HG03457 (cell line): ENCODE data around the gene CLTCL1.
"Not testable (repeated sequence)": the region's sequence is repeated elsewhere in the genome, so short reads cannot be mapped to it uniquely, and the experiment has no call there.

ENCODE experiments used
- ATAC-seq: cut with Tn5 transposase; IDR thresholded peaks from one replicate; pipeline ENCODE4 v1.9.1; 2021; ENCODE audit warnings: moderate number of reproducible peaks; ENCODE audit not compliant: unreplicated experiment

The CLTCL1 gene

DNA sequence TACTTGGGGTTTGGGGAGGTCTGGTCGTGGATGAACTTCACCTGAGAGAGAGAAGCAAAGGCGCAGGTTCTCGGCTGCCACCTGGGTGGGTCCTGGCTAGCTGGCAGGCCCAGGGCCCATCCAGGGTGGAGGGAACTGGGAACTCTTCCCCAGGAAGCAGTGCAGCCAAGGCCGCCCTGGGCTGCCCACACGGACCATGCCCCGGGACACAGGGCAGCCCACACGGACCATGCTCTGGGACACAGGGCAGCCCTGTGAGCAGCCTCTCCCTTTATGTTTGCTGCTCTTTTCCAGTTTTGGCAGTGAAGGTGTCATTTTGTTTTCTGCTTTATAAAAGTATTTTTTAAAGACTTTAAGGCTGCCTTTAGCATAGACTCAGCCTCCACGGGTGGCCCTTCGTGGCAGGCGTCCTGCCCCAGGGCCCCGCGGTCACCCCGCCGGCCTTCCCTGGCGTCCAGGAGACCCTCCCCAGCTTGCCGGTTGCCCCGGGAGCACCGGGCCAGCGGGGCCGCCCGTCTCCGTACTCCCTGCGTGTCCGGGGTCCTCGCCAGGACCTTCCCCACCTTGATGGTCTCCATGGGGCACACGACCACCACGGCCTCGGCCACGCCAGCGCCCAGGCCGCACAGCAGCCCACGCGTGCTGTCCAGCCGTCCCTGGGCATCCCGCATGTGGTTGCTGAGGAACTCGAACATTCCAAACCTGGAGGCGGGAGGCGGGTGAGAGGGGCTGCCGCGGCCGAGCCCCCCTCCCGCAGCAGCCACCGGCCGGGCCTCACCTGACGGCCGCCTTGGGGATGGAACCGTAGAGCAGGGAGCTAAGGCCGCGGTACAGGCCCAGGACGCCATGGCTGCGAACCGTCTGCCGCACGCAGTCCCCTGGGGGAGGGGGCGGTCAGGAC, 114.1 kb downstream of the CLTCL1 start:
- no peak for ATAC-seq

DNA sequence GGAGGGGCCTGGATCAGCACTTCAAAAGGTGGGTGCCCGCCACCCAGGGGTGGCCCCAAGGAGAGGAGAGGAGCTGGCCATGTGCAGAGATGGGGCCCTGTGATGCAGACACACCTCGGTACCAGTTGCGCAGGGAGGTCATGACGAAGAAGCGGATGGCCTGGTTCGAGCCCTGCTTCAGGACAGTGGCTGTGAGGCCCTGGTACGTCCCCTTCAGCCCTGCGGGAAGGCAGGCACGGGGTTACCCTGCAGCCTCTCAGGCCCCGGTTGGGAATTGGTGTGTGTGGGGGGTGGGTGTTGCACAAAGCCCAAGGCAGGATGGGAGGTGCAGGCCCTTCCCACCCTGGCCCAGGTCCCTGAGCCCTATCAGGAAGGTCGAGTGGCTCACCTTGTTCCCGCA, 114.8 kb downstream of the CLTCL1 start:
- ATAC-seq: no peak

DNA sequence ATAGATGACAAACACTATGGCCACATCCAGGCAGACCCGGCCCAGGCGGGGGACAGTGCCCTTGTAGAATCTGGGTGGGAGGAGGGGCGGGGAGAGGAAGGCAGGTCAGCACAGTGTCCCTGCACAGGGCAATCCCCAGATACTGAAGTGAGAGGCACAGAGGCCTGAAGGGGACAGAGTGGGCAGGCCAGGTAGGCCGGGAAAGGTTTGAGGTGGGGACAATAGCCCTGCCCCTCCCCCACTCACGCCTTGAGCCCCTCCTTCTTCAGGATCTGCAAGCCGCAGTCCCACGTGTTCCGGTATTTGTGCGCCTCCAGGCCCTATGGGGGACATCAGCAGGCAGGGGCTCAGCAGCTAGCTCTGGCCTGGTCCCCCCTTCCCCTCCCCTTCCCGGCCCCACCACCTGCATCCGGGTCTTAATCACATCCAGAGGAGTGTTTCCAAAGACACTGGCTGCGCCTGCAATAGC, 115.3 kb downstream of the CLTCL1 start:
- ATAC-seq: no peak

DNA sequence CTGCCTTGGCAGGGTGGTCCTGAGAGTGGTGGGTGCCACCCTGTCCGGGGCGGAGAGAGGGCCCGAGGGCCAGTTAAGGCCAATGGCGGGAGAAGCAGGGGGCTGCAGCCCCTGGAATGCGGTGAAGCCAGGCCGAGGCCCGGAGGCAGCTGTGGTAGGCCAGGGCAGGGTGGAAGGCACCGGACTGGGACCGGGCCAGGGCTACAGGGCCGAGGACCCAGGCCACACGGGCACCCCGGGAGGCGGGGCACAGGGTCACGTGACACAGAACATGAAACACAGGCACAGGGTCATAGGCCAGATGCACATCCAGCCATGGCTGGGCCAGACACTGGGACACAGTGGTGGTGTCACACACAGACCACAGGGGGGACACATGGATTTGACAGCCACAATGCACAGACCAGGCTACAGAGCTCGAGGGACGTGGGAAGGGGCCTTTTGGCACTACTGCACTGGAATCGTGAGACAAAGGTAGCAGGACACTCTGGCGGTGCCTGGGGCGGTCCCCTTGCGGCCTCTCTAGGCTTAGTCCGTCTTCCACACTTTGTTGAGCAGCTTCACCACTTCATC, 115.8 kb downstream of the CLTCL1 start:
- ATAC-seq: no peak

DNA sequence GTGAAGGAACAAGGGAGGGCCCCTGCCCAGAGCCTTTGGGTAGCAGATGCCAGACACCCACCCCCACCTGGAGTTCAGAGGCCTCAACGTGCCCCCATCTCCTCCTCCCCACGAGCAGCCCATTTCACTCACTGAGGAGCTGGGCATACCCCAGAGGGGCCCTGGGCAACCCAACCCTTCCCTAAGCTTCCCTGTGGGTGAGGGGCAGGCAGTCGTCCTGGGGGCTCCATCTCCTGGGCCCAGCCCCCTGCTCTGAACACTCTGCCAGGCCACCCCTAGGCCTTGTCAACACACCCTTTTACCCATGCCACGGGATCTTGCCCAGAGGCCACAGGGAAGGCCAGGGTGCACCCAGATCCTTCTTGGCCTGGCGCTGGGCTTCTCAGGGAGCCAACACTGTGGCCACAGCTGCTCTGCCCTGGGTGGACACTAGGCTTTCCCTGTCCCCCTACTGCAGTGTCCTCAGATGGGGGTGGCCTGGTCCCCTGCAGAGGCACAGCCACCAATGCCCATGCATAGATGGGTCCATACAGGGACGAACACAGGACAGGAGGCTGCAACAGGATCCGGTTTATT, 116.4 kb downstream of the CLTCL1 start:
- no peak for ATAC-seq

DNA sequence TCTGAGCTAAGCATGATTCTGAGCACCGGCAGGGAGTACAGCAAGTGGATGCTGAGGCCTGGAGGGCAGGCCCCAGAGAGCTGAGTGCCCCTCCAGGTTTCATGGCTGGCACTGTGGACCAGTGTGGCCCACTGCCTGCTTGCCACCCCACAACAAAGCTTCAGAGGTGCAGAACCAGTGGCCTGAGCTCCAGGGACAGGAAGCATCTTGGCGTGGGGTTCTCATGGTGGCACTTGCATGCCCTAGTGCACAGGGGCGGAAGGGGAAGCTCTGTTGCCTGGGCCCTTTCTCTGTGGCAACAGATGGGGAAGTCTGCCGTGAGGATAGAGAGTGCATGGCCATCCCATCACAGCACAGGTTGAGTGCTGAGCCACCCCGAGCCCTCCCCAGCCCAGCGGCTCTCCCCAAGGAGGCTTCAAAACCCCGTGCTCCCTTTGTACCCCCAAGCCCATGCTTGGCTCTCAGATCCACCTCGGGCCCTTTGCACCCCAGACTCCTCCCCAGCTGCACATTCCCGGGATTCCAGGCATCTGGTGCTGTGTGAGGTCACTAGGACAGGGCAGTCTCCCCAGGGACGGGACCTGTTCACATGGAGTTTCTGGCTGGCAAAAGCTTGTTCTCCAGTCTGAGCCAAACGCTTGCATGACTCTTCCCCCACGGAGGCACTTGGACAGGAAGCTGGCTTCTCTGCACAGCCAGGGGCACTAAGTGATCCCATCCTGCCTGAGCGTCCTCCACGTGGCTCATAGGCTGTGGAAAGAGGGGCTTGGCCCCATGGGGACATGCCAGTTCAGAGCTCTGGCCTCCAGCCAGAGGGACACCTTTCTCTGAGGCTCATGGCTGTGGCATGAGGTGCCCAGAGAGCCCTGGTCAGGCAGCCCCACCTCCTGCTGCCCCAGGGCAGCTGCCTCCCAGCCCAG, 117.2 kb downstream of the CLTCL1 start:
- ATAC-seq: no peak

- ATAC-seq: no peak
Measured at GRCh38 chr22:19173047-19174035, 118.2 kb downstream of the CLTCL1 start.

- ATAC-seq: no peak
Measured at GRCh38 chr22:19172213-19173046, 119.1 kb downstream of the CLTCL1 start.

DNA sequence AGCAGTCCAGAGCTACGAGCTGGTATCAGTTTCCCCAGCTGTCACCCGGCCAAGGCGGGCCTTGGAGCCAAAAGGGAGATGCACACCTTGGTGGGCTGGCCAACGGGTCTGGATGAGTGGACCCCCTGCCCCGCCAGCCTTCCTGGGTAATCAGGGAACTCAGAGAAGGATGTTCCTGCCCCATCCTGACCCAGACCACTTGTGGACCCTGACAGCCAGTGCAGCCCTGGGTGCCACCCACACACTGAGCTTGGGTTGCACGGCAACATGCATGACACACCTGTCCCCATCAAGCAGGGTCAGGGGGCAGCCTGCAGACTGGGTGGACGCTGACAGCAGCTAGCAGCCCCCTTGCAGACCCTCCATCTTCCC, 121.6 kb downstream of the CLTCL1 start:
- no peak for ATAC-seq

DNA sequence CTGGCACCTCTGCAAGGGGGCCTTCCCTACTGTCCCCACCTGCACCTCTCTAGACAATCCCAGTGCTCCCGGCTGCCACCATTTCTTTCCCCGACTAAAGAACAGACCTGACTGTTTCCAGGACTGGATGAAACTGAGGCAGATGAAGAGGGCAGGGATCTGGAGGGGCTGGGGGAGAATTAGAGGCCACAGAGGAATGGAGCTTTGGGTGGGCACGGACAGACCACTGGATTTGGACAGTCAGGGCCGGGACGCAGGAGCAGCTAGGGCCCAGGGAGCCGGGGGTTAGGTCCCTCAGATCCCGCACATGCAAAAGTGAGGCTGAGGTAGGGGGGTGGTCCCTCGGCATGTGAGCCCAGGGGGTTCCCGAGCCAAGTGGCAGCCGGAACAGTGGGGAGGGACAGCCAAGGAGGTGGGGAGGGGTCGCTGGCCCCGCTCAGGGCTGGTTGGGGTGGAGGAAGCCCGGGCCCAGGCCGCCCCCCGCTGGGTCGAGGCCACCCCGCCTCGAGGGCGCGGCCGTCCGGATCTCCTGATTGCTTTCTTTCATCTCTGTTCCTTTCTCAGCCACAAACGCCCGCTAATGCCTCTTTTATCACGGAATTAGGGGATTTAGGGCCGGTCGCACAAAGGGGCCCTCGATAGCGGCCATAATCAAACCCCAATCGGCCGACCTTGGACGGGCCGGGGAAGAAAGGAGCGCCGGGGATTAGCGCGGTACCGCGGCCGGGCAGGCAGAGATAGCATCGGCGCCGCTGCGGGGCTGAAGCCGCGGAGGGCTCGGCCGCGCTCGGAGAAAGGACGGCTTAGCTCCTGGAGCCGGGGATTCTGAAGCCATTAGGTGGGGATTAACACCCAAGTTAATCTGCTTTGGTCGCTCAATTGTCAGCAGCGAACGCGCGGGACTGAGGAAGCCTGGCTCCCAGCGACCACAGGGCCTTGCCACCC, 122.2 kb downstream of the CLTCL1 start:
- no peak for ATAC-seq

GRCh38 chr22:19168088-19168890, 123.2 kb downstream of the CLTCL1 start:
- no peak for ATAC-seq

GRCh38 chr22:19167106-19167869, 124.2 kb downstream of the CLTCL1 start:
- ATAC-seq: no peak

- ATAC-seq: no peak
Measured at GRCh38 chr22:19166421-19166820, 125.1 kb downstream of the CLTCL1 start.

GRCh38 chr22:19164425-19164824, 127.1 kb downstream of the CLTCL1 start:
- no peak for ATAC-seq

- not testable (repeated sequence) for ATAC-seq
Measured at GRCh38 chr22:19158649-19159048, 132.9 kb downstream of the CLTCL1 start.

GRCh38 chr22:19156109-19156508, 135.4 kb downstream of the CLTCL1 start:
- not testable (repeated sequence) for ATAC-seq
